GM21825 (cell line): ENCODE measurements around the gene GPR183.
A peak's percentile ranks its signal among the peaks of the same experiment; 100 is the strongest.

Experiments used
- ATAC-seq: cut with Tn5 transposase; IDR thresholded peaks from one replicate; pipeline ENCODE4 v1.9.1; 2021; ENCODE audit warnings: mild to moderate bottlenecking, moderate library complexity; ENCODE audit not compliant: unreplicated experiment

Gene GPR183, protein sequence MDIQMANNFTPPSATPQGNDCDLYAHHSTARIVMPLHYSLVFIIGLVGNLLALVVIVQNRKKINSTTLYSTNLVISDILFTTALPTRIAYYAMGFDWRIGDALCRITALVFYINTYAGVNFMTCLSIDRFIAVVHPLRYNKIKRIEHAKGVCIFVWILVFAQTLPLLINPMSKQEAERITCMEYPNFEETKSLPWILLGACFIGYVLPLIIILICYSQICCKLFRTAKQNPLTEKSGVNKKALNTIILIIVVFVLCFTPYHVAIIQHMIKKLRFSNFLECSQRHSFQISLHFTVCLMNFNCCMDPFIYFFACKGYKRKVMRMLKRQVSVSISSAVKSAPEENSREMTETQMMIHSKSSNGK

DNA sequence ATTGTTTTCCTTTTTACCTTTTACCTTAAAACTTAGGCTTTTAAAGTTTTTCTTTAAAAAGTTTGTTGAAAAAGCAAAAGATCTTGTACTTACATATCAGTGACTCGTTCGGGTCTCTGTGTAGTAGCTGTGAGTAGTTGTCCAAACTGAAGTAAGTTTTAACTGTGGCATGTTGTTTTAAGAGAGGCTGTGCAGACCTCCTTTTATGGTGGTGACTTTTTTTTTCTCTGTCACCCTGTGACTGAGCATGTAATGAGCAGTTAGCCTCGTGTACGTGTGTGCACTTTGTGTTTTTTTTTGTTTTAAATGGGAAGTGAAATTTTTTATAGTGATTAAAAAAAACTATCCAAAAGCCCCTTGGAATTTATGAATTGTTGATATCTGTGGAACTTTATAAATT is at the start of gene GPR183:
TSS of gene GPR183 (minus strand) at position 153 of the 400 bp plus-strand sequence. CDS start 11,254 bp downstream, outside the sequence.
- peak; percentile 66 for ATAC-seq

- peak; percentile 65 for ATAC-seq
Measured at GRCh38 chr13:99356262-99357091, 49.3 kb upstream of the GPR183 start.

GRCh38 chr13:99356012-99356261 is 48.7 kb upstream of the GPR183 start:
- ATAC-seq = peak; percentile 3

DNA sequence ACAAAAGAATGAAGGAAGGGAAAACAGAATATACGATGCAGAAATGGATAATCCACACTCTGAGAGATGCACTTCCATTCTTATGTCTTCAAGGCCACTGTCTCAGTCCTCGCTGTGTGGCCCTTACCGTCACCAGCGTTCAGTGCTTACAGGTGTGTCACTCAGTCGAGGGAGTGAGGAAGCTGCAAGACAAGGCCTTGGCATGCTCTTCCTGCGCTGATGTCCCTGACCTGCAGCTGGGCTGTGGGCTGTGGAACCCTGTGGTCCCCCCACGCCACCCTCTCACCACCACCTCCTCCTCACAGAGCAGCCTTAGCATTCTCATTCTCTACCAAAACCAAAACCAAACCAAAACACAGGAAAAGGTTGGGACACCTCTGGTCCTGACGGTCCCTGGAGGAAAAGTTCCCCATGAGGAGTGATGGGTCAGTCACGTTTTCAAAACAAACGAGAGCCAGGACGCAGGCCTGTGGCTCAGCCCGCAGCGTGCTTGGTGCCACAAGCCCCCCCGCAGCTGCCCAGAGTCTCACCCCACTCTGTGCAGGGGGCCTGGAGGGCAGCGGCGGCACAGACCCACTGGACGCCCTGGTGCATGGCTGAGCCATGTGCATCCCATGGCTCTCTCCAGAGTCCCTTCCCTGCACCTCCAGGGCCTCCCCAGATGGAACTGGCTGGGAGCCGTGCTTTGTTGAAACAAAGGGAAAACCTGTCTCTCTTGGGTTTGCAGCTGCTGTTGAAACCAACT is 48.2 kb upstream of the GPR183 start:
- no peak for ATAC-seq

GRCh38 chr13:99354371-99354951 is 47.3 kb upstream of the GPR183 start:
- peak; percentile 22 for ATAC-seq

DNA sequence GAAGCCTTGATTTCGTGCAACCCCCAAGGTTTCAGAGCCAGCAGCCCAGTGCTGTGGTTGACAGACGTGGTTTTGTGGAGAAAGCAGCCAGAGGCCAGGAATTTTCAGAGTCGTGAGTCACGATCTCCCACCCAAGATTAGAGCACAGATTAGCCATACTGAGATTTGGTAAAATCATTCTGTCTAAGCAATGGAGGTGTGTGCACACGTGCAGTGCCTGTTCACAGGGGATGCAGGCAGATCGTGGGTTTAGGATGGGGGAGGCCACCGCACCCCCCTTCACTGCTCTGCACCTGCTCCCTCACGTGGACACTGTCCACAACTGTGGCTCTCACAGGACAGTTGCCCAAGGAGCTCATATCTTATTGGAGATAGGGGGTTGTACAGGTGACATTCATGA is 46.6 kb upstream of the GPR183 start:
- ATAC-seq = no peak

DNA sequence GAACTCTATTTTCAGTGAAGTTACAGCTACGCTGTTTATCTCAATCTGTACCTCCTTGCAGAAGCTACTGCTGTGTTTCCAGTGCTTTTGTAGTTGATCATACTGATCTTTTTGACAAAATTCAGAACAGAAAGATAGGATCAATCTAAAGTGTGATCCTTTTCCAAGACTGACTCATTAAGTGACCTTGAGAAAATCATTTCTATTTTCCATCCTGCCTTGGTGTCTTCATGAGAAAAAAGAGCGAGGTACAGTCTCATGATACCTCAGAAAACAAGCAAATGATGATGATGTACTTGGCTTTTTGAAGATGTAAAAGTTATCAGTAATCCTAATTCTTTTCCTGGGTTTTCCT is 46.0 kb upstream of the GPR183 start:
- ATAC-seq = no peak

DNA sequence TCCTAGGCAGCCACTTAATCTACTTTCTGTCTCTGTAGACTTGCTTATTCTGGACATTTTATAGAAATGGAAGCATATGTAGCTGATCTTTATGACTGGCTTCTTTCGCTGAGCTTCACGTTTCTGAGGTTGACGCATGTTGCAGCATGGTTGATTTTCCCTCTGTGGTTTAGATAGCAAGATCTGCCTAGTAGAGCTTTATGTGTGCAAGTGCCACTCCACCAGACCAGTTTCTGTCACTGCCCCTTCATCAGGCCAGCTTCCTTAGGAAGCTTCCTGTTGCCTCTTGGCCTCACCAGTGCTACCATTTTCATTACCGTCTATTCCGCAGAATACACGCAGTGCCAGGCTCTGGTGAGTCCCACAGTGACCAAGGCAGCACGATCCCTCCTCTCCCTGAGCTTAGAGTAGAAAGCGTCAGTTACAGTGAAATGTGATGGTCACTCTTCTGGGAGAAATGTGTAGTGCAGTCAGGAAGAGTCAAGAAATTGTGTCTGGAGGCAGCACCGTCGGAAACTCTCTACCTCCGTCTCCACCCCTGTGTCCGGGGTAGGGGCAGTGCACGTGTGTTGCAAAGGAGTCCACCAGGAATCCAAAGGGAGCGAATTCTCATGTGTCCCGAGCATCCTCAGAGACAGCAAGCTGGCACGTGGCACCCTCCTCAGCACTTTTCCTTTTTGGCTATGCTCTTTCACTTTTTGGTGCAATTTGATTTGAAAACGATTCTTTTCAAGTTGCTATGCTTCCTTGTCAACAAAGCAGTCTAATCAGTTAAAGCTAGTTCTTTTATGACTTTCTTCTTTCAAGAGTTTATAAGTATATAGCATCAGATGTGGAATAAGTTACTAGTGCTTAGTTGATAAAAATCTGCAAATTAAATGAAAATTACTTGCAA is 45.4 kb upstream of the GPR183 start:
- ATAC-seq = no peak

GRCh38 chr13:99351772-99352171 is 44.6 kb upstream of the GPR183 start:
- no peak for ATAC-seq

GRCh38 chr13:99350191-99350590 is 43.0 kb upstream of the GPR183 start:
- no peak for ATAC-seq

GRCh38 chr13:99347911-99348451 is 40.8 kb upstream of the GPR183 start:
- ATAC-seq = no peak

DNA sequence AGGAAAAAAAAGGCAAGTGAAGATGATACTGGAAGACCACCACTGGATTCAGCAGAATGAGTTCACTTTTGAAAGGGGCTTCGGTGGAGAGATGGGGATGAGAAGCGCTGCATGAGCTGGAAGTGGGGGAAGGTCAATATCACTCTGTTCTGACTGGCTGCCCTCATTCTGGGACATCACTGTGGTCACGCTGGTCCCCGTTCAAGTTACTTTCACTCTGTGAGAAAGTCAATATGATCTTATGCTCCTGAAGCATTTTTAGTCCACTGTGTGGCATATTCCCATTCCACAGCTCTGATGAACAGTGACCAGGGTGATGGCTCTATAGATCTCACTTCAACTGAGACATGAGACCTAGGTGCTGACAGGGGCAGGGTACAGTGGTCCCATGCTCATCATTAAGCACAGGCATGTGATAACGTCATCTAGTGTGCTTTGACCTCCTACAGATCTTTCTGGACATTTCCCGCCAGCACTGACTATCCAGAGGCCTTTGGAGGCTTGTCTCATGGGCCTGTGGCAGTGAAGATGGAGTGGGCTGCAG is 40.2 kb upstream of the GPR183 start:
- ATAC-seq = no peak

DNA sequence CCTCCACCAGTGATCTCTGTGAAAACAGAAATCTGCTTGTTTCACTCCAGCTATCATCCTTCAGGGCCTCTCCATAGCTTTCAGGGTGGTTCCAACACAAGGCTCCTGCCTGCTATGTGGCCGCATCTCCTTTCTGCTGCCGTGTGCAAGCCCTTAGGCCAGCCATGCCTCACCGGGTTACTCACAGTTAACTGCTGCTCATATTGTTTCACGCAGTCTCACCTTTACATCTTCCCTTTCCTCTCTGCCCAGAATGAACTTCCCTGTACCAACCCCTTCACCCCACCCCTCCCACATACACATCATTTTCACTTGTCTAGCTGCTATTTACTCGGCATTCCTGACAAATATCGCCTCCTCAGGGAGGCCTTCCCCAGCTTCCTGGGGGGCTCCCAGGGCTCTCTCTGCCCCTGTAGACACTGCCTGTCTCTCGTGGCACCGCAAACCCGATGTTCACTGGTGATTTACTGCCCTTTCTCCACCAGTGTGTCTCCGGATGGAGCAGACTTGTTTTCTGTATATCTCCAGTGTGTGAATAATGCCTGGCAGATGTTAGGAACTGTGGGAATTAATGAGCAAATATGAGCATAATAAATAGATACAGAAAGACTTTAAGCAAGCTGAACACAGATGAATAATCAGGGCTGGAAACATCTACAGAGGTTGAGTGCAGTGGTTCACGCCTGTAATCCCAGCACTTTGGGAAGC is 39.3 kb upstream of the GPR183 start:
- no peak for ATAC-seq

DNA sequence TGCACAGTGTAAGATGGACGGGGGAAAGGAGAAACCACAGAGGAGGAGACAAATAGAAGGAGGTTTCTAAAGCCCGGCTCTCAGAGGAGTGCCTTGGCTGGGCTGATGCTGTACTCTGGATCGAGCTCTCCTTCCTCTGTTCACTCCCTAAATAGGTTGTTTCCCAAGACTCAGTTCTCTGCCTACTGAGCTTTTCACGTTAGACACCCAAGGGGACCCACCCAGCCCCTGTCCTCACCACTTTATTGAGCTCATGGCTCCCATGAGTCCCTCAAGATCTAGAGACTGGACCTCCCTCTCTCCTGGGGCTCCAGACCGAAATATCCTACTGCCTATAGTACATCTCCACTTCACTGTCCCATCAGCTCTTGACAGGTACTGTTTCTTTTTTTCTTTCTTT is 38.1 kb upstream of the GPR183 start:
- ATAC-seq = no peak

GRCh38 chr13:99344610-99345208 is 37.5 kb upstream of the GPR183 start:
- ATAC-seq = no peak

DNA sequence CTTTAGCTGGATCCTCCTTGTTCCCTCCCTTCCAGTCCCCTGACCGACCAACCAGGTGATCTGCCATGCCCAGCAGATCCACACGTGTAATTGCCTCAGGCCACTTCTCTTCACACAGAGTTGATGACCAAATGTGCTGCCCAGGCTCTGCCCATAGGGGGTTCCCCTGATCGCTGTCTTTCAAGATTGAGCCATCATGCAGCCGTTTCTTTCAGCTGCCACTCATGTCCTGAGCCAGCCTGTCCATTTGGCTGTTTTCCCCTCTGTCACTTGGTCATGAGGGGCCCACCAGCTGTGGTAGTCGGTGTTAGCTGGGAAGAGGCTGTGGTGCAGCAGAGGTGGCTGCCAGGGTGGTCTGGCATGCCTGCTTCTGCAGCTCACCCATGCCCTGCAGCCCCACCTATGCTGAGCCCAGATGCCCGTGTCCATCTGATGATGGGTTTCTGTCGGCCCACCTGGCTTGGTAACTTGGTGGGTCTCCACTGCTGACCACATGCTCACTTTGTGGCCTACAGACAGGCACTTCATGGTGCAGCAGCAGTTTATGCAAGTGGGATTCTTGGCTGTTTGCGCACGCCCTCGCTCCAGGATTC is 35.6 kb upstream of the GPR183 start:
- ATAC-seq = no peak

DNA sequence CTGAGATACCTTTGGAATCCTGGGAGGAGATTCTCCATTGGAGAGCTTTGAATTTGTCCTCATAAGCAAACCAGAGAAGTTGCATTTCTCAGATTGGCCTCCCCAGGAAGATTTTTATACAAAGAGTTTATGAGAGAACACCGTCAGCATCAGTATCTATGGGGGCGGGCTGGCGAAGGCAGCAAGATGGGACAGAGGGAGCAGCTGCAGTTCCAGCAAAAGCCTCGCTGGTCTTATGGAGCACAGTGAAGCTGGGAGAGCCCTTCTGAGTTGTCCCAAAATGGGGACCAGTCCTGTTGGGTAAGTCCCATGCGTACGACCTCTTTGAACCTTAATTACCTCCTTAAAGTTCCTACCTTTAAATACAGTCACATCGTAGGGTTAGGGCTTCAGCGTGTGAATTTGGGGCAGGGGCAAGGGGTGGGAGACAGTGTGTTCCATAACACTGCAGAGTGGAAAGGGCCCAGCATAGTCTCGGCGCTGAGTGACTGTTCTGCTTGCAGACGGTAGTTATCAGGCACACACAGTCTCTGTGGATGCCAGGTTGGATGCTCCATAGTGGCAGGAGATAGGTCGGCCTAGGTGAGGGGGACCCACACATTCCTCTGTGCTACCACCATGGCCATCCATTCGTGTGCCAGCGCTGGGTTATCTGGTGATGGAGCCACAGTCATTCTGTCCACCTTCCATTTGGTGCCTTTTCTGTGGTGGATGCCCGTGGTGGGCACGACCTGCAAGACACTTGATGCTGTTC is 34.9 kb upstream of the GPR183 start:
- ATAC-seq = no peak

DNA sequence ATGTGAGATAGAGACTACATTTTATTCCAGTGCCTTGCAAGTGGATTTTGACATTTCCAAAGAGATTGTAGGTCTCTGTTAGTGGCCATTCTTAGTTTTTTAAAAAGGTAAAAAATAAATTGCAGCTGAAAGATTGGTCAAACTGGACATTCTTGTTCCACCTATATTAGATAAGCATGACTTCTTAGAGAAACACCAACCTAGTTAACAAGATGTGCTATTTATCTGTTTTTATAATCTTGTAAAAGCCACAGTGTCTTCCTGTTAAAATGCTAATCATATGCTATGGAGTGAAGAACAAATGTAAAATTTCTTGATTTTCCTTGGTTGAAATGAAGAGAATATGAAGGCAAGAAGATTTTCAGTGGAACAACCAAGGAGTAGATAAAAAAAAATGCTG is 33.4 kb upstream of the GPR183 start:
- no peak for ATAC-seq
